Esophagus squamous epithelium (tissue), 4 donors: Measurements from ENCODE around the gene STON2.

Experiments used
- CTCF ChIP-seq, 6 experiments: fragments of 450-650 bp in 4 of 6; fragments of 200-600 bp in 2 of 6; sonication (generic) in 2 of 6; IDR thresholded peaks; one replicate each; pipeline ENCODE4 v1.5.1; 2016 to 2019; ENCODE audit warnings: antibody characterized with exemption in 6 of 6, mild to moderate bottlenecking in 4 of 6, moderate library complexity in 4 of 6
- POLR2A ChIP-seq, 4 donors: fragments of 450-650 bp; IDR thresholded peaks; one replicate each; pipeline ENCODE4 v1.6.1; 2017; ENCODE audit warnings: antibody characterized with exemption in 4 of 4, mild to moderate bottlenecking in 4 of 4, moderate library complexity in 3 of 4

DNA sequence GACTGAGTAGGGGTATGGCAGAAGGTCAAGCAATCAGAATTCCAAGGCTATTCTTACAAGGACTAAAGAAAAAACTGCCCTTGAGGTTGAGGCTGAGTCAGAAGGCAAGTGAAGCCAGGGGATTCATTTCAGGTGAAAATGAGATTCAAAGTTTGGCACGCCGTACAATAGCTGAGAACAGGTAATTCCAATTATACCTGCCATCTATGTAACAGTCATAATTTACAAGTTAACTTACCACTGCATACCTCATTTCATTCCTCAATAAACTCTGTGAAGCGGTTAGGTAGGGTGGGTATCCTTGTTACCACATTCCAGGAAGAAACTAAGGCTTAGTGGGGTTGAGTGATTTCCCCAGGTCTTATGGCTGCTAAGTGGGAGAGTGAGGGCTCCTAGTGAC, 64.1 kb downstream of the STON2 start:
- TF ChIP-seq CTCF (IDR thresholded peaks at IDR 0.05) (no peak), POLR2A (IDR thresholded peaks at IDR 0.05) (no peak)
